Measurements from ENCODE around the gene FOXN4. TPM values are rescaled to one million over a fixed set of nuclear protein-coding genes. Genes with fewer than 3 reads are reported as not detected.

Gene FOXN4
- polyA plus RNA-seq, 1 donor (not counting 4 experiments of a cell fraction or from before 2014, with no cell fraction given), result not detected

DNA sequence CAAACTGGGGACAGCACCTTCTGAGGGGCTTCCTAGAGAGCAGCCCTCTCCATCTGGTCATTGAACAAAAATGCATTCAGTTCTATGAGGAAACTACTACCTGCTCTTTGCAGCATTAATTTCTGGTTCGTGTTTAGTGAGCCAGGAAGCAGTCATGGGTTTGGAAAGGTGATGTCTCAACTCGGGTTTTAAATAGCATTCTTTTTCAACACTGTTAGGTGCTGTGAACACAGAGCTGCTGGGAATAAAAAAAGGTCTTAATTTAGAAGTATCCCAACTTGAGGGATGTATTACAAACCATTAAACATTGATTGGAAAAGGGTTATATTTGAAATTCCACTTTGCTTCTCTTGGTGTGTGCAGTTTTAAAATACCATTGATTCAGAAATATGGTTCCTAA, 47.9 kb upstream of the FOXN4 start:
- Histone ChIP-seq H3K9me3 (ENCODE audit: control insufficient read depth, low read depth, low read length) (no peaks in the 10 kb centered on the region), H2AFZ (ENCODE audit: control insufficient read depth, low read length) (no peak overlapping the region), H3K79me2 (ENCODE audit: control insufficient read depth, insufficient read depth, low read length) (no peaks in the 10 kb centered on the region), H3K9ac (ENCODE audit: control insufficient read depth, extremely low read depth, insufficient read depth, low read length) (no peak overlapping the region), H3K4me1 (ENCODE audit: control insufficient read depth, extremely low read depth, insufficient read depth, low read length) (no peaks in the 10 kb centered on the region), H3K4me2 (ENCODE audit: control insufficient read depth, extremely low read depth, insufficient read depth, low read depth, low read length) (no peak overlapping the region), H4K20me1 (ENCODE audit: control insufficient read depth, extremely low read depth, insufficient read depth, low read length) (no peaks in the 10 kb centered on the region), H3K27me3 (ENCODE audit: control insufficient read depth, extremely low read depth, insufficient read depth, low read length) (no peaks in the 10 kb centered on the region), H3K27ac (ENCODE audit: control insufficient read depth, insufficient read depth, low read length) (no peak overlapping the region), H3K9me1 (ENCODE audit: control insufficient read depth, extremely low read depth, insufficient read depth, low read length) (no peaks in the 10 kb centered on the region), H3K36me3 (ENCODE audit: control insufficient read depth in 2 of 2, extremely low read depth in 1 of 2, insufficient read depth in 2 of 2, low read length in 2 of 2) (no peaks in the 10 kb centered on the region), H3K4me3 (ENCODE audit: control insufficient read depth in 2 of 3, extremely low read depth in 1 of 3, insufficient read depth in 2 of 3, low read depth in 1 of 3, low read length in 3 of 3) (no peak overlapping the region)
- dilution Hi-C loops (cut with MboI; ENCODE audit: extremely low pct_ligation_motif_present, low sequenced_read_pairs), result no loop called here
- FAIRE-seq (no peak), DNase-seq (ENCODE audit: low read depth, low spot score) (no peak)
- TF ChIP-seq, protein P1, sequence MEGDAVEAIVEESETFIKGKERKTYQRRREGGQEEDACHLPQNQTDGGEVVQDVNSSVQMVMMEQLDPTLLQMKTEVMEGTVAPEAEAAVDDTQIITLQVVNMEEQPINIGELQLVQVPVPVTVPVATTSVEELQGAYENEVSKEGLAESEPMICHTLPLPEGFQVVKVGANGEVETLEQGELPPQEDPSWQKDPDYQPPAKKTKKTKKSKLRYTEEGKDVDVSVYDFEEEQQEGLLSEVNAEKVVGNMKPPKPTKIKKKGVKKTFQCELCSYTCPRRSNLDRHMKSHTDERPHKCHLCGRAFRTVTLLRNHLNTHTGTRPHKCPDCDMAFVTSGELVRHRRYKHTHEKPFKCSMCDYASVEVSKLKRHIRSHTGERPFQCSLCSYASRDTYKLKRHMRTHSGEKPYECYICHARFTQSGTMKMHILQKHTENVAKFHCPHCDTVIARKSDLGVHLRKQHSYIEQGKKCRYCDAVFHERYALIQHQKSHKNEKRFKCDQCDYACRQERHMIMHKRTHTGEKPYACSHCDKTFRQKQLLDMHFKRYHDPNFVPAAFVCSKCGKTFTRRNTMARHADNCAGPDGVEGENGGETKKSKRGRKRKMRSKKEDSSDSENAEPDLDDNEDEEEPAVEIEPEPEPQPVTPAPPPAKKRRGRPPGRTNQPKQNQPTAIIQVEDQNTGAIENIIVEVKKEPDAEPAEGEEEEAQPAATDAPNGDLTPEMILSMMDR (optimal IDR thresholded peaks at IDR 0.05 in 1 of 3, IDR thresholded peaks at IDR 0.05 in 1 of 3, conservative IDR thresholded peaks at IDR 0.05 in 1 of 3; ENCODE audit: extremely low read depth in 1 of 3, insufficient read depth in 2 of 3, low read length in 3 of 3), result no peak
- TF ChIP-seq EZH2 (IDR thresholded peaks at IDR 0.05; ENCODE audit: low read length), result no peak

DNA sequence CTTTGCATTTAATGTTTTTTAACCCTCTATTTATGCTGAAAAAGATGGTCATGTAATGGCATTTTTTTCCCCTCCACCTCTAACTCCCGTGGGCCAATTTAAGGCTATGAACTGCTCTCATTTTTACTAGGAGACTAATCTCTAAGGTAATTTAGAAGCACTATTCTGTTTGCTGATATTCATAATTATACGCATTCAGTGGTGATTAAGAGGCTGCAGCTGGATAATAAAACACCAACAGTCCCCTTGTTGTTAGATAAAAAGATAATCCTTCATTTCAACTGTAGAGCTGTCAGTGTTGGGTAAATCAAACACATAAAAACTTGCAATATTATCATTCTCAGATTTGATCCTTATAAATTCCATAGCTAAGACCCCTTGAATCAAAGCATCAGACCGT, 47.5 kb upstream of the FOXN4 start:
- dilution Hi-C loops (cut with MboI; ENCODE audit: extremely low pct_ligation_motif_present, low sequenced_read_pairs), result no loop called here
- DNase-seq (ENCODE audit: low read depth, low spot score), result no peak
- H4K20me1 ChIP-seq (ENCODE audit: control insufficient read depth, extremely low read depth, insufficient read depth, low read length), result no peaks in the 10 kb centered on the region

More for the DNA sequence above, 47.5 kb upstream of the FOXN4 start:
- no peak overlapping the region for H3K27ac ChIP-seq (ENCODE audit: control insufficient read depth, insufficient read depth, low read length)
- no peak overlapping the region for H2AFZ ChIP-seq (ENCODE audit: control insufficient read depth, low read length)
- no peaks in the 10 kb centered on the region for H3K4me1 ChIP-seq (ENCODE audit: control insufficient read depth, extremely low read depth, insufficient read depth, low read length)
- no peak for FAIRE-seq
- no peaks in the 10 kb centered on the region for H3K36me3 ChIP-seq (ENCODE audit: control insufficient read depth in 2 of 2, extremely low read depth in 1 of 2, insufficient read depth in 2 of 2, low read length in 2 of 2)
- H3K79me2 ChIP-seq (ENCODE audit: control insufficient read depth, insufficient read depth, low read length), result no peaks in the 10 kb centered on the region
- TF ChIP-seq, protein P1 (optimal IDR thresholded peaks at IDR 0.05 in 1 of 3, IDR thresholded peaks at IDR 0.05 in 1 of 3, conservative IDR thresholded peaks at IDR 0.05 in 1 of 3; ENCODE audit: extremely low read depth in 1 of 3, insufficient read depth in 2 of 3, low read length in 3 of 3), result no peak
- TF ChIP-seq EZH2 (IDR thresholded peaks at IDR 0.05; ENCODE audit: low read length), result no peak
- no peaks in the 10 kb centered on the region for H3K9me1 ChIP-seq (ENCODE audit: control insufficient read depth, extremely low read depth, insufficient read depth, low read length)
- H3K4me3 ChIP-seq (ENCODE audit: control insufficient read depth in 2 of 3, extremely low read depth in 1 of 3, insufficient read depth in 2 of 3, low read depth in 1 of 3, low read length in 3 of 3), result no peak overlapping the region
- no peak overlapping the region for H3K4me2 ChIP-seq (ENCODE audit: control insufficient read depth, extremely low read depth, insufficient read depth, low read depth, low read length)
- no peaks in the 10 kb centered on the region for H3K9me3 ChIP-seq (ENCODE audit: control insufficient read depth, low read depth, low read length)
- H3K9ac ChIP-seq (ENCODE audit: control insufficient read depth, extremely low read depth, insufficient read depth, low read length), result no peak overlapping the region
- no peaks in the 10 kb centered on the region for H3K27me3 ChIP-seq (ENCODE audit: control insufficient read depth, extremely low read depth, insufficient read depth, low read length)

Data from keratinocyte (primary cell).